GM20431 (cell line): ENCODE measurements around the gene AMD1.

Experiments
- in situ Hi-C: fragments of 300-500 bp; cut with MseI, MboI; formaldehyde crosslinking; loops from one replicate; pipeline ENCODE4 v1.15.0; 2020; ENCODE audit warnings: low sequenced_read_pairs; ENCODE audit not compliant: unreplicated experiment

The AMD1 gene

GRCh38 chr6:110933912-110934311 is 59.3 kb downstream of the AMD1 start:
- in situ Hi-C loops = no loop called here

GRCh38 chr6:110934381-110934898 is 59.9 kb downstream of the AMD1 start:
- in situ Hi-C loops = no loop called here

GRCh38 chr6:110935171-110935570 is 60.6 kb downstream of the AMD1 start:
- in situ Hi-C loops = no loop called here

DNA sequence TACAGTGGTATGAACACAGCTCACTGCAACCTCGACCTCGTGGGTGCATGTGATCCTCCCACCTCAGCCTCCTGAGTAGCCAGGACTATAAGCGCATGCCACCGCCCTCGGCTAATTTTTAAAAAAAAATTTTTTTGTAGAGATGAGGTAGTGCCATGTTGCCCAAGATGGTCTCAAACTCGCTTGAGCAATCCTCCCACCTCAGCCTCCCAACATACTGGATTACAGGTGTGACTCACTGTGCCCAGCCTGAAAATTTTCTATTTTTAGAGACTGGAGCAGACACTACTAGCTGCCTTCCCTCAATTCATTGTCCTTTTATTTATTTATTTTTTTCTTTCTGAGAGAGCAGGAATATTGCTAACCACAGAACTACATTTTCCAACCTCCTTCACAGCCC is 63.6 kb downstream of the AMD1 start:
- in situ Hi-C loops = no loop called here

DNA sequence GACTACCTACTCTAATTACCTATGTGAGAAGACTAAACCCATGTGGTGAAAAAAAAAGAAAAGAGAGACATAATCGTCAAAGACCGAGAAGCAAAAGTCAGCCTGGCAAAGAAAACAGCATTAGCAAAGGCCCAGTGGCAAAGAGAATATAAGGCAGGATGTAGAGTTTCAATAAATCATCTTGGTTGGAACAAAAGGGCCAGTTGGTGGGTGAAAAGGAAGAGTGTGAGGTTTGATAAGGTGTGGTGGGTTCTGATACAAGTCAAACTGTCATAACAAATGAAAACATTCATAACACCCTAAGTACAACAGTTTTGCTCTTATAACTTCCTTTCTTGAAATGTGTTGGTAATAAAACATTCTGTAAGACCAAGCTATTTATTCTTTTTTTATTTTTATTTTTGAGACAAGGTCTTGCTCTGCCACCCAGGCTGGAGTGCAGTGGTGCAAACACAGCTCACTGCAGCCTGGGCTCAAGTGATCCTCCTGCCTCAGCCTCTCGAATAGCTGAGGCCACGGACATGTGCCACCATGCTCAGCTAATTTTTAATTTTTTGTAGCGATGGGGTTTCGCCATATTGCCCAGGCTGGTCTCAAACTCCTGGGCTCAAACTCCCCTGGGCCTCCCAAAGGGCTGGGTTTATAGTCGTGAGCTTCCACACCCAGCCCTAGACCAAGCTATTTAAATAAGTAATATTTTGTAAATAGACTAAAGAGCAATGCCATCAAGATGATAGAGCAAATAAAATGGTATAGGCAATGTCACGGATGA is 65.0 kb downstream of the AMD1 start:
- in situ Hi-C loops = no loop called here

DNA sequence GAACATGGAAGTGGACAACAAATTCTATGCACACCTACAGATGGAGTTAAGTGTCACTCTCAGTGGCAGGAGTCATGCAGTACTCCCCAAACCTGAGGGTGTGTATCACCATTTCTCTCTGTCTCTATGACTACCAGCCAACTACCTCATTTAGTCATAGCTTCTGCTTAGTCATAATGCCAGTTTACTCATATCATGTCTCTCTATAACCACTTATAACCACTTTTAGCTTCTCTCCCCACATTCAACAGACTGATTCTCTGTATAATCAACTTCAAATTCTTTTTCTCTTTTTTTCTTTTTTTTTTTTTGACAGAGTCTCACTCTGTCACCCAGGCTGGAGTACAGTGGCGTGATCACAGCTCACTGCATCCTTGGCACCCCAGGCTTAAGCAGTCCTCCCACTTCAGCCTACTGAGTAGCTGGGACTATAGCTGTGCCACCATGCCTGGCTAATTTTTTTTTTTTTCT is 70.1 kb downstream of the AMD1 start:
- in situ Hi-C loops = no loop called here
